ENCODE measurements around the gene RNU6-8. TPM values are rescaled to one million over a fixed set of nuclear protein-coding genes. Genes with fewer than 3 reads are reported as not detected.

The RNU6-8 gene
- polyA plus RNA-seq, 1 donor: not detected

GRCh38 chr14:32166029-32166428 lies 37.0 kb downstream of the RNU6-8 start:
- Histone ChIP-seq H3K4me1 (ENCODE audit: control insufficient read depth, insufficient read depth, low read length) (no peaks in the 10 kb centered on the region), H3K9me3 (ENCODE audit: control insufficient read depth, low read depth, low read length) (no peaks in the 10 kb centered on the region), H3K27me3 (ENCODE audit: control insufficient read depth, insufficient read depth, low read length) (no peaks in the 10 kb centered on the region), H3K27ac (ENCODE audit: low read length) (no peak overlapping the region), H3K36me3 (ENCODE audit: control insufficient read depth, insufficient read depth, low read length) (no peaks in the 10 kb centered on the region), H3K4me3 (ENCODE audit: low read length) (no peak overlapping the region)
- DNase-seq: no peak
- WGBS (ENCODE audit: insufficient coverage, low lambda C conversion rate): no CpG with 5 or more reads among the region's 2 CpGs

Other genes starting within 250 kb of the RNU6-8 start
- 56.3 TPM for gene ARHGAP5, start 126.0 kb downstream of the RNU6-8 start, polyA plus RNA-seq
- gene RNU6-7, start 1.2 kb downstream of the RNU6-8 start, polyA plus RNA-seq: not detected
- gene AKAP6, start 126.0 kb upstream of the RNU6-8 start, polyA plus RNA-seq: 8.5 TPM